ENCODE results near the gene TMEM200C. TPM values are rescaled to one million over a fixed set of nuclear protein-coding genes. Genes with fewer than 3 reads are reported as not detected.

The TMEM200C gene
- total RNA-seq, 4 donors from 2014 or later: 0.08 to 0.13 TPM; not detected in 2

DNA sequence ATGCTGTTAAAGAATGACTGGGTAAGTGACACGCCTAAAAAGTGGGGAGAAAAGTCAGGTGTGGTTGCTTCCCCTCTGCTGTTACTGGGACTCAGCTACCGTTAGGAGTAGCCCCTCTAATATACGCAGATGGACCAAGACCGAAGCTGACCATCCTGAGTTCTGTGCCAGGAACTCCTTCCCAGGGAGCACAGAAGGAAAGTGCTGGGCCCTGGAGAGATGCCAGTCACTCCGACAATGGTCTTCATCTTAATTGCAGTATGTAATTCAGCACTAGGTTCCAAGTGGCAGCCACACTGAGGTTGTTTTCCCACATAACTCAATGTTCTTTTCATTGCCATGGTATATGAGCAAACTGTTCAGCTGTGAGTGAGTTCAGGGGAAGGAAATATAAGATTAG lies 19.6 kb upstream of the TMEM200C start:
- Histone ChIP-seq H3K4me3 (replicated peaks in 1 of 3) (no peak overlapping the region), H3K9me3 (no peaks in the 10 kb centered on the region), H3K4me1 (no peaks in the 10 kb centered on the region), H3K27ac (no peak overlapping the region), H3K27me3 (no peaks in the 10 kb centered on the region), H3K36me3 (no peaks in the 10 kb centered on the region)
- no peak for TF ChIP-seq POLR2A (IDR thresholded peaks at IDR 0.05)
- TF ChIP-seq, protein P1, sequence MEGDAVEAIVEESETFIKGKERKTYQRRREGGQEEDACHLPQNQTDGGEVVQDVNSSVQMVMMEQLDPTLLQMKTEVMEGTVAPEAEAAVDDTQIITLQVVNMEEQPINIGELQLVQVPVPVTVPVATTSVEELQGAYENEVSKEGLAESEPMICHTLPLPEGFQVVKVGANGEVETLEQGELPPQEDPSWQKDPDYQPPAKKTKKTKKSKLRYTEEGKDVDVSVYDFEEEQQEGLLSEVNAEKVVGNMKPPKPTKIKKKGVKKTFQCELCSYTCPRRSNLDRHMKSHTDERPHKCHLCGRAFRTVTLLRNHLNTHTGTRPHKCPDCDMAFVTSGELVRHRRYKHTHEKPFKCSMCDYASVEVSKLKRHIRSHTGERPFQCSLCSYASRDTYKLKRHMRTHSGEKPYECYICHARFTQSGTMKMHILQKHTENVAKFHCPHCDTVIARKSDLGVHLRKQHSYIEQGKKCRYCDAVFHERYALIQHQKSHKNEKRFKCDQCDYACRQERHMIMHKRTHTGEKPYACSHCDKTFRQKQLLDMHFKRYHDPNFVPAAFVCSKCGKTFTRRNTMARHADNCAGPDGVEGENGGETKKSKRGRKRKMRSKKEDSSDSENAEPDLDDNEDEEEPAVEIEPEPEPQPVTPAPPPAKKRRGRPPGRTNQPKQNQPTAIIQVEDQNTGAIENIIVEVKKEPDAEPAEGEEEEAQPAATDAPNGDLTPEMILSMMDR (IDR thresholded peaks at IDR 0.05): no peak
- WGBS, 2 donors: 62 to 80% methylated on average over 5 of the region's 5 CpGs
- DNase-seq: no peak
- intact Hi-C loops (cut with DNase I): no loop called here

DNA sequence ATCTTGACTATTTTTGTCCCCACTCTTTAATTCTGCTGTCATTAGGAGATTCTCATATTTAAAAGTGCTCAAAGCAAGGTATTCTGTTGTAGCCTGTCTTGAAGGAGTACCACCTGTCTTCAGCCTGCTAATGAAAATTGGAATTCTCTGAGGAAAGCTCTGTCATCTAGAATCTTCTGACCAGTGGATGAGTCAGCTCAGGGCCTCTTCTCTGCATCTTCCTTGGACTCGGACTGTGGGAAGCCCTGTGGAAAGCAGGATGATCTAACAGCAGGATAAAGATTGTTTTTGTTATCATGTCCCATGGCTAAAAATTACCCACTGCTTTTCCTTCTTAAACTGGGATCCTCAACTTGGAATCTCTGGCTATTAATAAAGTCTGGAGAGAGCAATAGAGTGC lies 18.7 kb upstream of the TMEM200C start:
- no peaks in the 10 kb centered on the region for H3K4me1 ChIP-seq
- no peak for TF ChIP-seq POLR2A (IDR thresholded peaks at IDR 0.05)
- TF ChIP-seq, protein P1 (IDR thresholded peaks at IDR 0.05): no peak
- H3K27me3 ChIP-seq: no peaks in the 10 kb centered on the region
- H3K4me3 ChIP-seq (replicated peaks in 1 of 3): no peak overlapping the region
- H3K36me3 ChIP-seq: no peaks in the 10 kb centered on the region
- 71 to 75% methylated on average over 1 of the region's 1 CpG for WGBS, 2 donors
- no peaks in the 10 kb centered on the region for H3K9me3 ChIP-seq
- intact Hi-C loops (cut with DNase I): no loop called here
- DNase-seq: no peak
- no peak overlapping the region for H3K27ac ChIP-seq

DNA sequence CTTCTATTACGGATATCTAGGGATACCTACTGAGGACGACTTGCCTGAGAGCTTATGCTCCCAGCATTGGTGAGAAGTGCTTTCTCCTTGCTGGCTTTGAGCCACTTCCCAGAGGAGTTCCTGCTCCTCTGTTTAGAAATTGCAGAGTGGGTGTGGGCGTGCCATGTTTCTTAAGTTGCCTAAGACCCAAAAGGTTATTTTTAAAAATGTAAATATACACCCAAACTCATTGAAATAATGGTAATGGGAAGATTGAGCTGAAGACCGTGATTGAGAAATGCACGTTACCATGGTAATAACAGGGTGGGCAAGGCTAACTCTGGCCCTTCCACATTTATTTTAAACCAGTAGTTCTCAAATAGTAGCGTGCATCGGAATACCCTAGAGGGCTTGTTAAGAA lies 17.2 kb upstream of the TMEM200C start:
- WGBS, 2 donors: 73 to 74% methylated on average over 7 of the region's 7 CpGs
- no peak overlapping the region for H3K27ac ChIP-seq
- intact Hi-C loops (cut with DNase I): no loop called here
- H3K9me3 ChIP-seq: no peaks in the 10 kb centered on the region
- TF ChIP-seq, protein P1 (IDR thresholded peaks at IDR 0.05): no peak
- no peak for TF ChIP-seq POLR2A (IDR thresholded peaks at IDR 0.05)
- DNase-seq: no peak
- H3K36me3 ChIP-seq: no peaks in the 10 kb centered on the region
- no peaks in the 10 kb centered on the region for H3K4me1 ChIP-seq
- H3K27me3 ChIP-seq: no peaks in the 10 kb centered on the region
- H3K4me3 ChIP-seq (replicated peaks in 1 of 3): no peak overlapping the region

DNA sequence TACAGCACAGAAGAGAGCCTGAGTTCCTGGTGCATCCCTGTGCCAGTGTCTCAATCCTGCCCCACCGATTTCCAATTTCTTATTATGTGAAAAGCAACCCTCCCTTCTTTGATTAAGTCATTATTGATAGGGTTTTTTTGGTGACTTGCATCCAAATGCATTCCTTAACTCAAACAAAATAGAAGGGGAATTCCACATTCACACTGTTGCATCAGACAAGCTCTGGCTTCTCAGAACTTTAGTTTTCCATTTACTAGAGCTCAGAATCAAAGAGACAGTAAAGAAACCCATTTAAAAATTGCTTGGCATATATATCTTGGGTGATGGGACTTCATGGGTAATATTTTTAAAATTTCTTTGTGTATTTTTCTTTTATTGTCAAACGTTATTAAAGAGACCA lies 13.8 kb upstream of the TMEM200C start:
- intact Hi-C loops (cut with DNase I): no loop called here
- Histone ChIP-seq H3K36me3 (no peaks in the 10 kb centered on the region), H3K4me1 (no peaks in the 10 kb centered on the region), H3K27ac (no peak overlapping the region), H3K9me3 (no peaks in the 10 kb centered on the region), H3K27me3 (no peaks in the 10 kb centered on the region), H3K4me3 (replicated peaks in 1 of 3) (no peak overlapping the region)
- TF ChIP-seq, protein P1 (IDR thresholded peaks at IDR 0.05): no peak
- TF ChIP-seq POLR2A (IDR thresholded peaks at IDR 0.05): no peak
- WGBS, 2 donors: 88 to 91% methylated on average over 2 of the region's 2 CpGs
- no peak for DNase-seq

DNA sequence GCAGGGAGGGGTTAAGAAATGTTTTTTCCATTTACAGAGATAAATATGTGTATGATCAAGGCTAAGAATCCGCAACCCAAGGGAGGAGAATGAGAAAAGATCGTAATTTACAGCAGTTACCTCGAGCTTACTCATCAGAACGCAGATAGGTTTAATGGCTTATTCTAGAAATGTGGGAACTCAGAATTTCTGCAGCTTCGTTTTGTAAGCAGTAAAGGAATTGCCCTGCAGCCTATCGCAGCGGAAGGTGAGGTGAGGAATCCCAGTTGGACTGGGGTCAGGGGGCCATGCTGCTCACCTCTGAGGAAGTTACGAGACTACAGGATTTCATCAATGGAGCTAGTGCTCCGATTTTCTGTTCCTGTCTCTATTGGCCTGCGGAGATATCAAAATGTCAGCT lies 8.1 kb upstream of the TMEM200C start:
- 81 to 92% methylated on average over 10 of the region's 10 CpGs for WGBS, 2 donors
- Histone ChIP-seq H3K36me3 (no peaks in the 10 kb centered on the region), H3K4me1 (no peaks in the 10 kb centered on the region), H3K4me3 (replicated peaks in 1 of 3) (no peak overlapping the region), H3K9me3 (no peaks in the 10 kb centered on the region), H3K27ac (no peak overlapping the region), H3K27me3 (peaks cover under 1% of the 10 kb centered on the region)
- no peak for DNase-seq
- TF ChIP-seq, protein P1 (IDR thresholded peaks at IDR 0.05): no peak
- no peak for TF ChIP-seq POLR2A (IDR thresholded peaks at IDR 0.05)
- intact Hi-C loops (cut with DNase I): no loop called here
